Astrocyte (in vitro differentiated cells and primary cell): ENCODE measurements around the gene MYO3B. TPM values are rescaled to one million over a fixed set of nuclear protein-coding genes. Genes with fewer than 3 reads are reported as not detected.

Source experiments
- DNase-seq: peaks from one replicate; pipeline ENCODE4 v3.0.0-alpha.2; 2010; ENCODE audit warnings: low read depth
- FAIRE-seq: peaks from 2 replicates; lab custom pipeline; 2011; peaks lifted over from hg19 to GRCh38; lab: Jason Lieb, UNC
- H2AFZ ChIP-seq: 2 replicates; pipeline ENCODE4 v1.6.0; 2012; ENCODE audit warnings: low read depth, low read length, inconsistent platforms
- H3K27ac ChIP-seq: 2 replicates; pipeline ENCODE4 v1.5.1; 2011; ENCODE audit warnings: low read depth, low read length, inconsistent platforms
- H3K27me3 ChIP-seq: 2 replicates; pipeline ENCODE4 v1.6.0; 2011; ENCODE audit warnings: low read length, inconsistent platforms; ENCODE audit not compliant: insufficient read depth
- H3K36me3 ChIP-seq: 2 replicates; pipeline ENCODE4 v1.5.1; 2011; ENCODE audit warnings: low read length, inconsistent platforms; ENCODE audit not compliant: insufficient read depth
- H3K4me1 ChIP-seq: 2 replicates; pipeline ENCODE4 v1.5.1; 2011; ENCODE audit warnings: low read length, inconsistent platforms; ENCODE audit not compliant: insufficient read depth
- H3K4me2 ChIP-seq: 2 replicates; pipeline ENCODE4 v1.6.0; 2012; ENCODE audit warnings: low read length, inconsistent platforms
- H3K4me3 ChIP-seq: 2 replicates; pipeline ENCODE4 v1.5.1; 2011; ENCODE audit warnings: low read depth, mild to moderate bottlenecking, low read length, inconsistent platforms; ENCODE audit not compliant: insufficient read depth
- H3K79me2 ChIP-seq: 2 replicates; pipeline ENCODE4 v1.6.0; 2012; ENCODE audit warnings: mild to moderate bottlenecking, low read length, inconsistent platforms; ENCODE audit not compliant: insufficient read depth
- H3K9ac ChIP-seq: 2 replicates; pipeline ENCODE4 v1.6.0; 2012; ENCODE audit warnings: mild to moderate bottlenecking, low read length, inconsistent platforms
- H3K9me3 ChIP-seq: 2 replicates; pipeline ENCODE4 v1.5.1; 2012; ENCODE audit warnings: low read depth, mild to moderate bottlenecking, low read length, inconsistent platforms; ENCODE audit not compliant: insufficient read depth
- H4K20me1 ChIP-seq: 2 replicates; pipeline ENCODE4 v1.6.0; 2012; ENCODE audit warnings: low read length, inconsistent platforms; ENCODE audit not compliant: insufficient read depth
- H3K27ac Mint-ChIP-seq: one replicate; pipeline ENCODE4 v1.8.0; 2021; ENCODE audit warnings: mild to moderate bottlenecking, mixed read lengths; ENCODE audit not compliant: unreplicated experiment
- H3K27me3 Mint-ChIP-seq: one replicate; pipeline ENCODE4 v1.8.0; 2021; ENCODE audit warnings: low read depth, mixed read lengths; ENCODE audit not compliant: unreplicated experiment
- H3K36me3 Mint-ChIP-seq: one replicate; pipeline ENCODE4 v1.8.0; 2021; ENCODE audit warnings: low read depth, mixed read lengths; ENCODE audit not compliant: unreplicated experiment
- H3K4me1 Mint-ChIP-seq: one replicate; pipeline ENCODE4 v1.8.0; 2021; ENCODE audit warnings: low read depth, mixed read lengths; ENCODE audit not compliant: unreplicated experiment
- H3K4me3 Mint-ChIP-seq: one replicate; pipeline ENCODE4 v1.8.0; 2021; ENCODE audit warnings: mild to moderate bottlenecking, moderate library complexity, mixed read lengths; ENCODE audit not compliant: unreplicated experiment
- H3K9me3 Mint-ChIP-seq: one replicate; pipeline ENCODE4 v1.8.0; 2021; ENCODE audit warnings: mild to moderate bottlenecking, mixed read lengths; ENCODE audit not compliant: unreplicated experiment
- EZH2 ChIP-seq: IDR thresholded peaks from 2 replicates; pipeline ENCODE4 v1.6.1; 2012; ENCODE audit warnings: mild to moderate bottlenecking, low read length, inconsistent platforms; ENCODE audit not compliant: insufficient read depth
- total RNA-seq: library from RNA; stranded (reverse); gene quantifications from 2 replicates; pipeline ENCODE4 v1.2.1, GENCODE V29; 2021
- TF ChIP-seq, protein P1 (sequence below): IDR thresholded peaks from 2 replicates; pipeline ENCODE4 v1.5.1; 2011; ENCODE audit warnings: low read depth, mild to moderate bottlenecking, inconsistent platforms, low read length, moderate library complexity; ENCODE audit not compliant: insufficient read depth

The MYO3B gene
- total RNA-seq, 1 donor from 2014 or later = not detected

DNA sequence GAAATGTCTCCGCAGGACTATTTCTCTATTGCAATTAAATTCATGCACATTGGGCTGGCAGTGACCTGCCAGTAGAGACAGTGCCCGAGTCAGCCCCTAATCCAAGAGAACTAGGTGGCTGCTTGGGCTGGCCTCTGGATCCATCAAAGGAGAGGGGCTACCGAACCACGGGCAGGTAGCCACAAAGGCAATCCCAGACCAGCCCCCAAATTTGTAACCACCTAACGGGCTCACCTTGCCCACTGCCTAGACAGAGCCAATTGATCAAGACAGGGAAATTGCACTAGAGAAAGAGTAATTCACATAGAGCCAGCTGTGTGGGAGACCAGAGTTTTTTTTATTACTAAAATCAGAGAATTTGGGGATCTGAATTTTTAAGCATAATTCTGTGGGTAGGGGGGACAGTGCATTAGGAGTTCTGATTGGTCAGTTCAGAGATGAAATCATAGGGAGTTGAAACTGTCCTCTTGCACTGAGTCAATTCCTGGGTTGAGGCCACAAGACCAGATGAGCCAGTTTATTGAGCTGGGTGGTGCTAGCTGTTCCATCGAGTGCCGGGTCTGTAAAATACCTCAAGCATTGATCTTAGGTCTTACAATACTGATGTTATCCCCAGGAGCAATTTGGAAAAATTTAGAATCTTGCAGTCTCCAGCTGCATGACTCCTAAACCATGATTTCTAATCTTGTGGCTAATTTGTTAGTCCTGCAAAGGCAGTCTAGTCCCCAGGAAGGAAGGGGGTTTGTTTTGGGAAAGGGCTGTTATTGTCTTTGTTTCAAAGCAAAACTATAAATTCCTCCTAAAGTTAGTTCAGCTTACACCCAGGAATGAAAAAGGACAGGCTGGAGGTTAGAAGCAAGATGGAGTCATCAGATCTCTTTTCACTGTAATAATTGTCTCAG, 276.8 kb downstream of the MYO3B start:
- no peak overlapping the region for H3K27ac Mint-ChIP-seq
- Histone ChIP-seq H3K4me1 (no peaks in the 10 kb centered on the region), H3K36me3 (no peaks in the 10 kb centered on the region), H3K4me3 (no peak overlapping the region), H3K27ac (no peak overlapping the region), H4K20me1 (no peaks in the 10 kb centered on the region), H3K79me2 (no peaks in the 10 kb centered on the region), H3K27me3 (no peaks in the 10 kb centered on the region), H3K9ac (no peak overlapping the region), H3K9me3 (no peaks in the 10 kb centered on the region), H2AFZ (no peak overlapping the region), H3K4me2 (no peak overlapping the region)
- no peaks in the 10 kb centered on the region for H3K4me1 Mint-ChIP-seq
- H3K27me3 Mint-ChIP-seq = no peaks in the 10 kb centered on the region
- TF ChIP-seq EZH2 = no peak
- TF ChIP-seq, protein P1, sequence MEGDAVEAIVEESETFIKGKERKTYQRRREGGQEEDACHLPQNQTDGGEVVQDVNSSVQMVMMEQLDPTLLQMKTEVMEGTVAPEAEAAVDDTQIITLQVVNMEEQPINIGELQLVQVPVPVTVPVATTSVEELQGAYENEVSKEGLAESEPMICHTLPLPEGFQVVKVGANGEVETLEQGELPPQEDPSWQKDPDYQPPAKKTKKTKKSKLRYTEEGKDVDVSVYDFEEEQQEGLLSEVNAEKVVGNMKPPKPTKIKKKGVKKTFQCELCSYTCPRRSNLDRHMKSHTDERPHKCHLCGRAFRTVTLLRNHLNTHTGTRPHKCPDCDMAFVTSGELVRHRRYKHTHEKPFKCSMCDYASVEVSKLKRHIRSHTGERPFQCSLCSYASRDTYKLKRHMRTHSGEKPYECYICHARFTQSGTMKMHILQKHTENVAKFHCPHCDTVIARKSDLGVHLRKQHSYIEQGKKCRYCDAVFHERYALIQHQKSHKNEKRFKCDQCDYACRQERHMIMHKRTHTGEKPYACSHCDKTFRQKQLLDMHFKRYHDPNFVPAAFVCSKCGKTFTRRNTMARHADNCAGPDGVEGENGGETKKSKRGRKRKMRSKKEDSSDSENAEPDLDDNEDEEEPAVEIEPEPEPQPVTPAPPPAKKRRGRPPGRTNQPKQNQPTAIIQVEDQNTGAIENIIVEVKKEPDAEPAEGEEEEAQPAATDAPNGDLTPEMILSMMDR = no peak
- DNase-seq = no peak
- FAIRE-seq = no peak
- H3K36me3 Mint-ChIP-seq = peaks cover 2% of the 10 kb centered on the region
- peaks cover 7% of the 10 kb centered on the region for H3K9me3 Mint-ChIP-seq
- H3K4me3 Mint-ChIP-seq = no peak overlapping the region

DNA sequence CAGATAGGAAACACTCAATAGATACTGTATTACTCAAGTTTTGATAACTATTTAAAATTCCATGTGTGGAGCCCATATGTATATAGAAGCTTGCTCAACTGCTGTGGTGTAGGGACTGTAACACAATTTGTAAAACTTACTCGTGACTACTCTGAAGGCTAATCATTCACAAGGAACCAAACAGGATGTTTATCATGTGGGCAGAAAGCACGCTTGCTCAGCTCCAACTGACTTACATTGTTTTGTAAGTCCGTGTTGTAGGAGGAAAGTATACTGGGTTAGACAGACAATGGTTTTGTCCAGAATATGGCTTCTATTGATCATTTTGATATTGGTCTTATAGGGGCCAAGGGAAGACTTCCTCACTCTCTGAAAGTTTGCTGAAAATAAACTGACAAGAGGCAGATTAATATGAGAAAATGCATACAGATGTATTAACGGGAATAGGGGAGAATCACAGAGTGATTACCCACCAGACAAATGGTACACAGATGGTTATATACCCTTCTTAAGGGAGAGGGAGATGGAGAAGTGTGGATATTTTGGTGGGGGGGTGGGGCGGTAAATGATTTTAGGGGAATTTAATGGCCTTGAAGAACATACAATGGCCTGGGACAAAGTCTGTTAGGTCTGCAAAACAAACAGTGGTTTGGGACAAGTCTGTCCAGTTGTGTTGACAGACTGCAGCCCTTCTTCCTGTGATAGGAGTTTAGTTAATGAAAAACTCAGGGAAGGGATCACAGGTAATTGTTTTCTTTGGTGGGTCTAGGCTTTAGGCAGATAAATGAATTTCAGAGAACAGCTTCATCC, 277.9 kb downstream of the MYO3B start:
- H3K27me3 Mint-ChIP-seq = no peaks in the 10 kb centered on the region
- no peaks in the 10 kb centered on the region for H3K4me1 Mint-ChIP-seq
- no peak overlapping the region for H3K27ac ChIP-seq
- TF ChIP-seq, protein P1 = no peak
- TF ChIP-seq EZH2 = no peak
- H3K36me3 Mint-ChIP-seq = peaks cover 2% of the 10 kb centered on the region
- no peaks in the 10 kb centered on the region for H3K36me3 ChIP-seq
- no peak overlapping the region for H3K4me2 ChIP-seq
- no peak overlapping the region for H2AFZ ChIP-seq
- H3K9ac ChIP-seq = no peak overlapping the region
- H3K4me3 ChIP-seq = no peak overlapping the region
- peaks cover 7% of the 10 kb centered on the region for H3K9me3 Mint-ChIP-seq
- no peaks in the 10 kb centered on the region for H3K79me2 ChIP-seq
- no peak overlapping the region for H3K4me3 Mint-ChIP-seq
- H3K9me3 ChIP-seq = no peaks in the 10 kb centered on the region
- no peak for FAIRE-seq
- H4K20me1 ChIP-seq = no peaks in the 10 kb centered on the region
- DNase-seq = no peak
- H3K27me3 ChIP-seq = no peaks in the 10 kb centered on the region
- no peaks in the 10 kb centered on the region for H3K4me1 ChIP-seq
- H3K27ac Mint-ChIP-seq = no peak overlapping the region
